Measurements from ENCODE around the gene SUSD1. TPM values are rescaled to one million over a fixed set of nuclear protein-coding genes. Genes with fewer than 3 reads are reported as not detected.

SUSD1 gene
- total RNA-seq, 2 donors from 2014 or later, result 7.8 to 7.9 TPM

DNA sequence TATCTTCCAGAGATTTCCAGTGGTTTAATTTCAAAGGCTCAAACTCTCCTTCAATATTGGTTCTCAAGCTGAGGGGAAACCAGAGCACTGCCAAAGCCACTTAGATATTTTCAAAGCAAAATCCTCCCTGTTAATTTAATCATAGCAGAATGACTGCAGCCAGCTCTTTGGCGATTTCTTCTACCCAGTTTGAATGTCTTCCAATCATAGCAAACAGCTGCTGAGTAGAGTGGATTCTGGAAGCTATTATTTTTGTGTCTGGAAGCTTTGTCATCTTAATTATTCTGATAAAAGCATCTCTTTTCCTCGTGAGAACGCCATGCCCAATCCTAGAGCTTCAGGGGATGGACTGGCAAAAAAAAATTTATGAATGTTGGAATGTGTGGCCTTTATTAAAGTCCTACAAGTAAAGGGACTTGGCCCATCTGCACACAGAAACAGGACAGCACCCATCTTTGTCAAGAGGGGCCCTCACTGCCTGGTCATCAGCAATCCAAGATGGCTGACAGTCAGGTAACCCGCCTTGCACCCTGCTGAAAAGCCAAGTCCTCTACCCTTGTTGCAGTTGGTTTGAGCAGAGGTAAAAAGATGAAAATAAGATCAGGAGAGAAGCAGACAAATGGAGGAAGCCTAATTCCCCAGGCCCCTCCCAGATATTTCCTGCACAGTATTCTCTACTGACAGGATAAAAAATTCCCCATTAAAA is 125.1 kb downstream of the SUSD1 start:
- no peak for DNase-seq
- TF ChIP-seq POLR2A (IDR thresholded peaks at IDR 0.05) (no peak), CTCF (IDR thresholded peaks at IDR 0.05) (no peak)
- ATAC-seq, result no peak
- Histone ChIP-seq H3K4me3 (no peak overlapping the region), H3K27me3 (no peaks in the 10 kb centered on the region), H3K36me3 (replicated peaks in 1 of 2; ENCODE audit: insufficient read depth in 1 of 2, low read depth in 2 of 2) (no peaks in the 10 kb centered on the region), H3K27ac (peak overlapping the region in 3 of 4 donors; percentile 24 to 74 (median 62)), H3K9me3 (no peaks in the 10 kb centered on the region), H3K4me1 (peaks cover 28% of the 10 kb centered on the region)
- WGBS, 2 donors, result 55 to 60% methylated on average over 4 of the region's 4 CpGs
- intact Hi-C loops (cut with DNase I), result no loop called here

DNA sequence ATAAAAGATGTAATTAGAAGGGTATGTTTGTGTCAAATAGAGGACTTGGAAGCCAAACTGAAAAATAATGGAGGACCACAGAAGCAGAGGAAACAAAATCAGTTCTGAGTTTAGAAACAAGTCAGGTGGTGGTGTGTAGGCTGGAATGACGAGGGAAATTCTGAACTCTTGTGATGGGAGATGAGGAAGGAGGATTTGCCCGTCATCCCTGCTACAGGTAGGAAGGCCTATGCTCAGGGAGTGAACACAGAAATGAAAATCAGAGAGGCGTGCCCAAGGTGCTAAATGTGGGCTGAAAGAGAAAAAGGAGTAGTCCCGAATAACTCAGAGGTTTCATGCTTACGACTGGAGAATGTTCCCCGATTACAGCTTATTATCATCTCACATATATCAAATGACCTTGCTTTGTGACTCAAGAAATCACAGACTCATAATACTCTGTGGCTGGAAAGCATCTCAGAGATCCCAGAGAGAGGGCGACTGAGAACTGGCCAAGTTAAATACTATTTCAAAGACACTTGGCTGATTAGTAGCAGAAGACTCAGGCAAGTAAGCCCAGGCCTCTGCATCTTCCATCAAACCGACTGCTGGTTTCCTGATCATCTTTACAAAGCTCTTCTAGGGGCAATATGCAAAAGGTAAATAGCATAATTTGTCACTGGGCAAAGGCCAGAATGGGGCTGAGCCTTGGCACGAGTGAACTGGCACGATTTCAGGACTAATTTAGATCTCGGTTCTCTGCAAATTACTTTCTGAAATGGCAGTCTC is 126.0 kb downstream of the SUSD1 start:
- ATAC-seq (no peak), DNase-seq (peak in 1 of 4 donors; percentile 25)
- peaks cover 28% of the 10 kb centered on the region for H3K4me1 ChIP-seq
- no peaks in the 10 kb centered on the region for H3K27me3 ChIP-seq
- WGBS, 2 donors, result 32 to 40% methylated on average over 11 of the region's 11 CpGs
- H3K4me3 ChIP-seq, result no peak overlapping the region
- peak overlapping the region in 3 of 4 donors; percentile 24 to 74 (median 41) for H3K27ac ChIP-seq
- intact Hi-C loops (cut with DNase I), result no loop called here
- H3K36me3 ChIP-seq (replicated peaks in 1 of 2; ENCODE audit: insufficient read depth in 1 of 2, low read depth in 2 of 2), result no peaks in the 10 kb centered on the region
- H3K9me3 ChIP-seq, result no peaks in the 10 kb centered on the region
- TF ChIP-seq CTCF (IDR thresholded peaks at IDR 0.05) (no peak), POLR2A (IDR thresholded peaks at IDR 0.05) (no peak)

GRCh38 chr9:112047538-112048066 is 127.5 kb downstream of the SUSD1 start:
- Histone ChIP-seq H3K27me3 (no peaks in the 10 kb centered on the region), H3K4me1 (peaks cover 28% of the 10 kb centered on the region), H3K27ac (no peak overlapping the region), H3K4me3 (no peak overlapping the region), H3K36me3 (replicated peaks in 1 of 2; ENCODE audit: insufficient read depth in 1 of 2, low read depth in 2 of 2) (no peaks in the 10 kb centered on the region), H3K9me3 (no peaks in the 10 kb centered on the region)
- intact Hi-C loops (cut with DNase I), result no loop called here
- TF ChIP-seq CTCF (IDR thresholded peaks at IDR 0.05) (no peak), POLR2A (IDR thresholded peaks at IDR 0.05) (no peak)
- ATAC-seq (no peak), DNase-seq (no peak)

DNA sequence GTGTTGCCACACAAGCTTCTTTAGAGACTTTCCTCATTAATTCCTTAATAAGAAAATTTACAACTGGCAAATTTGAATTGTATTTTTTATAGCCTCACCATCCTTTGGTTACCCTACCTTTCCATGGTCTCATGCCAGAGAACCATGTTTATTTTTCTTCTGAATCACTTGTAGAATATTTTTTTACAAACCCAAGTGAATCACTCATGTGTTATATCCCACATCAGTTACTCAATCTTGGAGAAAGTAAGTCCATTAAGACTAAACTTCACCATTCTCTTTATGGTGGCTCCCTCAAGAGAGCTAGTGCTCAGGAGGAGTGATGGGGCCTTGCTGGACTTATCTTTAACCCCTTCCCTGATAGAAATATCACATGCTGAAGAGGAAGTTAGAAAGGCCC is 128.9 kb downstream of the SUSD1 start:
- Histone ChIP-seq H3K4me1 (peaks cover 28% of the 10 kb centered on the region), H3K36me3 (replicated peaks in 1 of 2; ENCODE audit: insufficient read depth in 1 of 2, low read depth in 2 of 2) (no peaks in the 10 kb centered on the region), H3K4me3 (no peak overlapping the region), H3K27ac (no peak overlapping the region), H3K27me3 (no peaks in the 10 kb centered on the region), H3K9me3 (no peaks in the 10 kb centered on the region)
- DNase-seq (no peak), ATAC-seq (no peak)
- intact Hi-C loops (cut with DNase I), result no loop called here
- TF ChIP-seq CTCF (IDR thresholded peaks at IDR 0.05) (no peak), POLR2A (IDR thresholded peaks at IDR 0.05) (no peak)

Data from body of pancreas (tissue), 4 donors.